Loucy (cell line): Measurements from ENCODE around the gene TRAPPC3L.

ENCODE experiments used
- H2AFZ ChIP-seq: fragments of 200-600 bp; sonication (generic); 2 replicates; pipeline ENCODE4 v1.6.0; 2016; ENCODE audit warnings: antibody characterized with exemption, mild to moderate bottlenecking, low read length, moderate library complexity
- H3F3A ChIP-seq: fragments of 200-600 bp; 2 replicates; pipeline ENCODE4 v1.6.0; 2016; ENCODE audit warnings: antibody characterized with exemption, low read depth, mild to moderate bottlenecking
- H3K27me3 ChIP-seq: fragments of 200-600 bp; sonication (generic); 2 replicates; pipeline ENCODE4 v1.6.1; 2014; ENCODE audit warnings: low read length, mild to moderate bottlenecking; ENCODE audit not compliant: insufficient read depth, poor library complexity, severe bottlenecking
- H3K36me3 ChIP-seq: fragments of 200-600 bp; sonication (generic); 2 replicates; pipeline ENCODE4 v1.6.1; 2016; ENCODE audit warnings: low read length; ENCODE audit not compliant: insufficient read depth
- H3K4me1 ChIP-seq: fragments of 200-600 bp; sonication (generic); 2 replicates; pipeline ENCODE4 v1.5.1; 2014; ENCODE audit warnings: low read length, mild to moderate bottlenecking; ENCODE audit not compliant: insufficient read depth, poor library complexity, severe bottlenecking
- H3K4me2 ChIP-seq: fragments of 200-600 bp; sonication (generic); 2 replicates; pipeline ENCODE4 v1.6.0; 2014; ENCODE audit warnings: antibody characterized with exemption, low read length, low read depth, mild to moderate bottlenecking; ENCODE audit not compliant: poor library complexity, severe bottlenecking
- H3K4me3 ChIP-seq: fragments of 200-600 bp; sonication (generic); 2 replicates; pipeline ENCODE4 v1.5.1; 2014; ENCODE audit warnings: low read length, mild to moderate bottlenecking, mixed read lengths; ENCODE audit not compliant: poor library complexity, severe bottlenecking
- H3K79me2 ChIP-seq: fragments of 200-600 bp; sonication (generic); 2 replicates; pipeline ENCODE4 v1.6.1; 2014; ENCODE audit warnings: low read length; ENCODE audit not compliant: insufficient read depth
- H3K9ac ChIP-seq: fragments of 200-600 bp; sonication (generic); 2 replicates; pipeline ENCODE4 v1.6.0; 2014; ENCODE audit warnings: mild to moderate bottlenecking, low read depth, low read length, moderate library complexity; ENCODE audit not compliant: poor library complexity, severe bottlenecking
- H3K9me2 ChIP-seq: fragments of 200-600 bp; sonication (generic); replicated peaks from 2 replicates; pipeline ENCODE4 v1.6.1; 2016; ENCODE audit warnings: low read depth, low read length, mixed read lengths
- H3K9me3 ChIP-seq: fragments of 200-600 bp; sonication (generic); 2 replicates; pipeline ENCODE4 v1.6.1; 2014; ENCODE audit warnings: mild to moderate bottlenecking, antibody characterized with exemption, low read length, low read depth; ENCODE audit not compliant: insufficient read depth
- H4K20me1 ChIP-seq: fragments of 200-600 bp; sonication (generic); 2 replicates; pipeline ENCODE4 v1.6.0; 2014; ENCODE audit warnings: antibody characterized with exemption, low read length, mild to moderate bottlenecking; ENCODE audit not compliant: insufficient read depth, poor library complexity, severe bottlenecking
- EZH2phosphoT487 ChIP-seq: fragments of 200-600 bp; IDR thresholded peaks from 2 replicates; pipeline ENCODE4 v1.6.1; 2018; ENCODE audit warnings: antibody characterized with exemption, mild to moderate bottlenecking, moderate library complexity, borderline replicate concordance
- TF ChIP-seq, protein P1 (sequence below): fragments of 200-600 bp; sonication (generic); conservative IDR thresholded peaks from 2 replicates; pipeline ENCODE4 v1.5.1; 2014; ENCODE audit warnings: mild to moderate bottlenecking, antibody characterized with exemption, low read length

TRAPPC3L gene

GRCh38 chr6:116450185-116450710 is 95.2 kb downstream of the TRAPPC3L start:
- H4K20me1 ChIP-seq, result no peaks in the 10 kb centered on the region
- H3K4me2 ChIP-seq, result no peak overlapping the region
- no peak overlapping the region for H3K4me3 ChIP-seq
- peaks cover 24% of the 10 kb centered on the region for H3K4me1 ChIP-seq
- H3K9me2 ChIP-seq, result no peaks in the 10 kb centered on the region
- H3K36me3 ChIP-seq, result no peaks in the 10 kb centered on the region
- no peaks in the 10 kb centered on the region for H3K27me3 ChIP-seq
- no peaks in the 10 kb centered on the region for H3K79me2 ChIP-seq
- H3F3A ChIP-seq, result no peaks in the 10 kb centered on the region
- TF ChIP-seq, protein P1, sequence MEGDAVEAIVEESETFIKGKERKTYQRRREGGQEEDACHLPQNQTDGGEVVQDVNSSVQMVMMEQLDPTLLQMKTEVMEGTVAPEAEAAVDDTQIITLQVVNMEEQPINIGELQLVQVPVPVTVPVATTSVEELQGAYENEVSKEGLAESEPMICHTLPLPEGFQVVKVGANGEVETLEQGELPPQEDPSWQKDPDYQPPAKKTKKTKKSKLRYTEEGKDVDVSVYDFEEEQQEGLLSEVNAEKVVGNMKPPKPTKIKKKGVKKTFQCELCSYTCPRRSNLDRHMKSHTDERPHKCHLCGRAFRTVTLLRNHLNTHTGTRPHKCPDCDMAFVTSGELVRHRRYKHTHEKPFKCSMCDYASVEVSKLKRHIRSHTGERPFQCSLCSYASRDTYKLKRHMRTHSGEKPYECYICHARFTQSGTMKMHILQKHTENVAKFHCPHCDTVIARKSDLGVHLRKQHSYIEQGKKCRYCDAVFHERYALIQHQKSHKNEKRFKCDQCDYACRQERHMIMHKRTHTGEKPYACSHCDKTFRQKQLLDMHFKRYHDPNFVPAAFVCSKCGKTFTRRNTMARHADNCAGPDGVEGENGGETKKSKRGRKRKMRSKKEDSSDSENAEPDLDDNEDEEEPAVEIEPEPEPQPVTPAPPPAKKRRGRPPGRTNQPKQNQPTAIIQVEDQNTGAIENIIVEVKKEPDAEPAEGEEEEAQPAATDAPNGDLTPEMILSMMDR, result no peak
- TF ChIP-seq EZH2phosphoT487, result no peak
- no peak overlapping the region for H3K9ac ChIP-seq
- H3K9me3 ChIP-seq, result no peaks in the 10 kb centered on the region
- no peak overlapping the region for H2AFZ ChIP-seq

DNA sequence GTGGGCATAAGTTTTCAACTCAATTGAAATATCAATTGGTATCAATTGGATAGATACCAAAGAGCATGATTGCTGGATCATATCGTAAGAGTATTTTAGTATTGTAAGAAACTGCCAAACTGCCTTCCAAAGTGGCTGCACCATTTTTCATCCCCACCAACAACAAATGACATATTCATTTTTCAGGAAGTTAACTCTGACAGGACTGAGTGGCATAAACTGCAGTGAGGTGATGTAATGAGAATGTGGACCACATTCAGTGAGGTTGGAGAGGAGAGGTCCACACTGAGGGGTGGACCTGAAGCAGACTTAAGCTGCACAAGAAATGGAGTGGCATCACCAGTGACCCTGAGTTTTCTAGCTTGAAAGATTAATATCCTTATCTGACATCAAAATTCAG is 95.9 kb downstream of the TRAPPC3L start:
- H3K36me3 ChIP-seq, result no peaks in the 10 kb centered on the region
- H3K4me1 ChIP-seq, result peaks cover 30% of the 10 kb centered on the region
- no peaks in the 10 kb centered on the region for H3K27me3 ChIP-seq
- H3K4me2 ChIP-seq, result no peak overlapping the region
- H2AFZ ChIP-seq, result no peak overlapping the region
- H3K9ac ChIP-seq, result no peak overlapping the region
- no peaks in the 10 kb centered on the region for H3K9me3 ChIP-seq
- no peaks in the 10 kb centered on the region for H4K20me1 ChIP-seq
- TF ChIP-seq, protein P1, result no peak
- TF ChIP-seq EZH2phosphoT487, result no peak
- no peaks in the 10 kb centered on the region for H3K9me2 ChIP-seq
- no peak overlapping the region for H3K4me3 ChIP-seq
- H3K79me2 ChIP-seq, result no peaks in the 10 kb centered on the region
- no peaks in the 10 kb centered on the region for H3F3A ChIP-seq

- H3K4me2 ChIP-seq, result no peak overlapping the region
- no peaks in the 10 kb centered on the region for H3K9me3 ChIP-seq
- H3K4me3 ChIP-seq, result no peak overlapping the region
- H3K9ac ChIP-seq, result no peak overlapping the region
- peaks cover 35% of the 10 kb centered on the region for H3K4me1 ChIP-seq
- TF ChIP-seq EZH2phosphoT487, result no peak
- TF ChIP-seq, protein P1, result peak; percentile 22
- H2AFZ ChIP-seq, result no peak overlapping the region
- H3K9me2 ChIP-seq, result no peaks in the 10 kb centered on the region
- H3F3A ChIP-seq, result no peaks in the 10 kb centered on the region
- H3K27me3 ChIP-seq, result no peaks in the 10 kb centered on the region
- H4K20me1 ChIP-seq, result no peaks in the 10 kb centered on the region
- no peaks in the 10 kb centered on the region for H3K79me2 ChIP-seq
- H3K36me3 ChIP-seq, result no peaks in the 10 kb centered on the region
These were observed 97.9 kb downstream of the TRAPPC3L start for GRCh38 chr6:116447496-116448011.
